Measurements from ENCODE around the gene RDM1.

RDM1 gene

GRCh38 chr17:35892091-35893035, 38.2 kb downstream of the RDM1 start:
- TF ChIP-seq, protein P1, sequence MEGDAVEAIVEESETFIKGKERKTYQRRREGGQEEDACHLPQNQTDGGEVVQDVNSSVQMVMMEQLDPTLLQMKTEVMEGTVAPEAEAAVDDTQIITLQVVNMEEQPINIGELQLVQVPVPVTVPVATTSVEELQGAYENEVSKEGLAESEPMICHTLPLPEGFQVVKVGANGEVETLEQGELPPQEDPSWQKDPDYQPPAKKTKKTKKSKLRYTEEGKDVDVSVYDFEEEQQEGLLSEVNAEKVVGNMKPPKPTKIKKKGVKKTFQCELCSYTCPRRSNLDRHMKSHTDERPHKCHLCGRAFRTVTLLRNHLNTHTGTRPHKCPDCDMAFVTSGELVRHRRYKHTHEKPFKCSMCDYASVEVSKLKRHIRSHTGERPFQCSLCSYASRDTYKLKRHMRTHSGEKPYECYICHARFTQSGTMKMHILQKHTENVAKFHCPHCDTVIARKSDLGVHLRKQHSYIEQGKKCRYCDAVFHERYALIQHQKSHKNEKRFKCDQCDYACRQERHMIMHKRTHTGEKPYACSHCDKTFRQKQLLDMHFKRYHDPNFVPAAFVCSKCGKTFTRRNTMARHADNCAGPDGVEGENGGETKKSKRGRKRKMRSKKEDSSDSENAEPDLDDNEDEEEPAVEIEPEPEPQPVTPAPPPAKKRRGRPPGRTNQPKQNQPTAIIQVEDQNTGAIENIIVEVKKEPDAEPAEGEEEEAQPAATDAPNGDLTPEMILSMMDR (IDR thresholded peaks at IDR 0.05; ENCODE audit: borderline replicate concordance, insufficient read depth, low read depth, low read length), result no peak
- H3K4me3 ChIP-seq (ENCODE audit: low read depth, low read length), result no peak overlapping the region

DNA sequence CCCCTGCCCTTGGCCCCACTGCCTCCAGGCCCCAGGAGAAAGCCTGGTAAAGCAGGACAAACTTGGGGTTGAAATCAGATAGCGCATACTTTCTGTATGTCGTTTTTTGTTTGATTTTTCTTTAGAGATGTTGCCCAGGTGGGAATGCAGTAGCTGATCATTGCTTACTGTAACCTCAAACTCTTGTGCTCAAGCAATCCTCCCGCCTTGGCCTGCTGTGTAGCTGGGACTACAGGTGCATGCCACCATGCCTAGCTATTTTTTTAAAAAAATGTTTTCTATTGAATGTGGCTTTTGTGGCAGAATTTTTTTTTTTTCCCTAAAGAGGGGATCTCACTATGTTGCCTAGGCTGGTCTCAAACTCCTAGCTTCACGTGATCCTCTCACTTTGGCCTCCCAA, 39.3 kb downstream of the RDM1 start:
- TF ChIP-seq, protein P1 (IDR thresholded peaks at IDR 0.05; ENCODE audit: borderline replicate concordance, insufficient read depth, low read depth, low read length), result no peak
- H3K4me3 ChIP-seq (ENCODE audit: low read depth, low read length), result no peak overlapping the region

GRCh38 chr17:35890774-35891155, 39.8 kb downstream of the RDM1 start:
- TF ChIP-seq, protein P1 (IDR thresholded peaks at IDR 0.05; ENCODE audit: borderline replicate concordance, insufficient read depth, low read depth, low read length), result no peak
- H3K4me3 ChIP-seq (ENCODE audit: low read depth, low read length), result no peak overlapping the region

GRCh38 chr17:35889818-35890773, 40.5 kb downstream of the RDM1 start:
- no peak overlapping the region for H3K4me3 ChIP-seq (ENCODE audit: low read depth, low read length)
- TF ChIP-seq, protein P1 (IDR thresholded peaks at IDR 0.05; ENCODE audit: borderline replicate concordance, insufficient read depth, low read depth, low read length), result no peak

GRCh38 chr17:35889241-35889640, 41.3 kb downstream of the RDM1 start:
- H3K4me3 ChIP-seq (ENCODE audit: low read depth, low read length), result no peak overlapping the region
- TF ChIP-seq, protein P1 (IDR thresholded peaks at IDR 0.05; ENCODE audit: borderline replicate concordance, insufficient read depth, low read depth, low read length), result no peak

- peak within 1 kb of the TSS; percentile 50 for H3K4me3 ChIP-seq (ENCODE audit: low read depth, low read length)
- TF ChIP-seq, protein P1 (IDR thresholded peaks at IDR 0.05; ENCODE audit: borderline replicate concordance, insufficient read depth, low read depth, low read length), result no peak
These were observed 50.6 kb downstream of the RDM1 start, which contains the start of gene CCL5 for GRCh38 chr17:35879773-35880654. TSS of gene CCL5 (minus strand) at chr17:35880360.

Measured in GM12875 (cell line).